Panc1 (cell line): ENCODE measurements around the gene CHID1.

Experiments
- REST ChIP-seq, 2 experiments: IDR thresholded peaks; 2 replicates each; pipeline ENCODE4 v1.6.1; 2011 to 2012; ENCODE audit warnings: low read depth in 2 of 2, control low read depth in 1 of 2, low read length in 1 of 2, mild to moderate bottlenecking in 1 of 2, moderate library complexity in 1 of 2; ENCODE audit not compliant: insufficient read depth in 1 of 2
- TF ChIP-seq, protein P1 (sequence below): fragments of 450-650 bp; IDR thresholded peaks from 2 replicates; pipeline ENCODE4 v1.5.1; 2017; ENCODE audit warnings: mild to moderate bottlenecking

- TF ChIP-seq REST (IDR thresholded peaks at IDR 0.05; ENCODE audit: insufficient read depth in 1 of 2, low read depth in 2 of 2, low read length in 1 of 2), result no peak
- TF ChIP-seq, protein P1, sequence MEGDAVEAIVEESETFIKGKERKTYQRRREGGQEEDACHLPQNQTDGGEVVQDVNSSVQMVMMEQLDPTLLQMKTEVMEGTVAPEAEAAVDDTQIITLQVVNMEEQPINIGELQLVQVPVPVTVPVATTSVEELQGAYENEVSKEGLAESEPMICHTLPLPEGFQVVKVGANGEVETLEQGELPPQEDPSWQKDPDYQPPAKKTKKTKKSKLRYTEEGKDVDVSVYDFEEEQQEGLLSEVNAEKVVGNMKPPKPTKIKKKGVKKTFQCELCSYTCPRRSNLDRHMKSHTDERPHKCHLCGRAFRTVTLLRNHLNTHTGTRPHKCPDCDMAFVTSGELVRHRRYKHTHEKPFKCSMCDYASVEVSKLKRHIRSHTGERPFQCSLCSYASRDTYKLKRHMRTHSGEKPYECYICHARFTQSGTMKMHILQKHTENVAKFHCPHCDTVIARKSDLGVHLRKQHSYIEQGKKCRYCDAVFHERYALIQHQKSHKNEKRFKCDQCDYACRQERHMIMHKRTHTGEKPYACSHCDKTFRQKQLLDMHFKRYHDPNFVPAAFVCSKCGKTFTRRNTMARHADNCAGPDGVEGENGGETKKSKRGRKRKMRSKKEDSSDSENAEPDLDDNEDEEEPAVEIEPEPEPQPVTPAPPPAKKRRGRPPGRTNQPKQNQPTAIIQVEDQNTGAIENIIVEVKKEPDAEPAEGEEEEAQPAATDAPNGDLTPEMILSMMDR, result no peak
Measured at GRCh38 chr11:911890-912219, 1.2 kb upstream of the CHID1 start.
